KMS-11 (cell line): ENCODE data around the gene PRRT2.
A peak's percentile ranks its signal among the peaks of the same experiment; 100 is the strongest.

Experiments used
- H2AFZ ChIP-seq: fragments of 200-600 bp; sonication (generic); 2 replicates; pipeline ENCODE4 v1.6.1; 2016; ENCODE audit warnings: antibody characterized with exemption, mixed run types, low read depth
- H3K27ac ChIP-seq: fragments of 200-600 bp; sonication (generic); 2 replicates; pipeline ENCODE4 v1.6.1; 2016; ENCODE audit warnings: mild to moderate bottlenecking, mixed run types
- H3K27me3 ChIP-seq: fragments of 200-600 bp; sonication (generic); 2 replicates; pipeline ENCODE4 v1.6.1; 2017; ENCODE audit warnings: mild to moderate bottlenecking, low read depth, mixed run types, moderate library complexity; ENCODE audit not compliant: insufficient read depth
- H3K36me3 ChIP-seq: fragments of 200-600 bp; sonication (generic); 2 replicates; pipeline ENCODE4 v1.6.1; 2017; ENCODE audit warnings: mild to moderate bottlenecking, mixed run types; ENCODE audit not compliant: insufficient read depth
- H3K4me1 ChIP-seq: fragments of 200-600 bp; sonication (generic); 2 replicates; pipeline ENCODE4 v1.6.1; 2016; ENCODE audit warnings: mild to moderate bottlenecking, low read depth, mixed run types; ENCODE audit not compliant: poor library complexity, severe bottlenecking
- H3K4me2 ChIP-seq: fragments of 200-600 bp; sonication (generic); 2 replicates; pipeline ENCODE4 v1.7.0; 2016; ENCODE audit warnings: mild to moderate bottlenecking, mixed run types
- H3K4me3 ChIP-seq: fragments of 200-600 bp; sonication (generic); IDR thresholded peaks from 2 replicates; pipeline ENCODE4 v1.6.1; 2017; ENCODE audit warnings: low read depth, low read length, mixed read lengths; ENCODE audit not compliant: insufficient read depth
- H3K79me2 ChIP-seq: fragments of 200-600 bp; sonication (generic); 2 replicates; pipeline ENCODE4 v1.6.1; 2016; ENCODE audit warnings: low read depth, mixed run types; ENCODE audit not compliant: insufficient read depth
- H3K9ac ChIP-seq: fragments of 200-600 bp; sonication (generic); 2 replicates; pipeline ENCODE4 v1.6.1; 2016; ENCODE audit warnings: mild to moderate bottlenecking, mixed run types
- H4K20me1 ChIP-seq: fragments of 200-600 bp; sonication (generic); 2 replicates; pipeline ENCODE4 v1.6.1; 2016; ENCODE audit warnings: mild to moderate bottlenecking, mixed run types; ENCODE audit not compliant: insufficient read depth
- CTCF ChIP-seq: fragments of 200-600 bp; sonication (generic); conservative IDR thresholded peaks from 2 replicates; pipeline ENCODE4 v1.6.1; 2017; ENCODE audit warnings: low read depth, mild to moderate bottlenecking, antibody characterized with exemption, low read length, moderate library complexity, mixed read lengths

Gene PRRT2

GRCh38 chr16:29802416-29802935 is 9.5 kb upstream of the PRRT2 start:
- no peak overlapping the region for H2AFZ ChIP-seq
- peaks cover 18% of the 10 kb centered on the region; the same call in 1 of the 2 replicates for H3K36me3 ChIP-seq
- peaks cover 3% of the 10 kb centered on the region; the same call in 1 of the 2 replicates for H3K79me2 ChIP-seq
- H4K20me1 ChIP-seq: no peaks in the 10 kb centered on the region
- H3K4me2 ChIP-seq: peak overlapping the region; percentile 39; the same call in 1 of the 2 replicates
- no peak overlapping the region for H3K9ac ChIP-seq
- 0 out of 2 replicates have a peak overlapping the region, but pooled peaks have one; percentile 11 for H3K27ac ChIP-seq
- TF ChIP-seq CTCF: no peak
- H3K4me1 ChIP-seq: peaks cover 24% of the 10 kb centered on the region
- H3K27me3 ChIP-seq: no peaks in the 10 kb centered on the region
- H3K4me3 ChIP-seq: no peak overlapping the region

- no peaks in the 10 kb centered on the region for H4K20me1 ChIP-seq
- peak overlapping the region; percentile 79 for H3K4me2 ChIP-seq
- H3K36me3 ChIP-seq: peaks cover 17% of the 10 kb centered on the region; the same call in 1 of the 2 replicates
- peak overlapping the region; percentile 78 for H3K27ac ChIP-seq
- peaks cover 29% of the 10 kb centered on the region for H3K4me1 ChIP-seq
- H3K79me2 ChIP-seq: peaks cover 19% of the 10 kb centered on the region
- TF ChIP-seq CTCF: no peak
- H2AFZ ChIP-seq: no peak overlapping the region
- no peak overlapping the region for H3K4me3 ChIP-seq
- H3K9ac ChIP-seq: peak overlapping the region; percentile 71; the same call in 1 of the 2 replicates
- H3K27me3 ChIP-seq: no peaks in the 10 kb centered on the region
These were observed 8.0 kb upstream of the PRRT2 start for GRCh38 chr16:29804020-29804419.

GRCh38 chr16:29804455-29805231 is 7.3 kb upstream of the PRRT2 start:
- peaks cover 13% of the 10 kb centered on the region; the same call in 1 of the 2 replicates for H3K36me3 ChIP-seq
- peaks cover 25% of the 10 kb centered on the region for H3K79me2 ChIP-seq
- no peaks in the 10 kb centered on the region for H4K20me1 ChIP-seq
- TF ChIP-seq CTCF: no peak
- peaks cover 35% of the 10 kb centered on the region for H3K4me1 ChIP-seq
- no peaks in the 10 kb centered on the region for H3K27me3 ChIP-seq
- H3K4me3 ChIP-seq: peak overlapping the region; percentile 50
- peak overlapping the region; percentile 39 for H2AFZ ChIP-seq
- peak overlapping the region; percentile 78 for H3K27ac ChIP-seq
- peak overlapping the region; percentile 79 for H3K4me2 ChIP-seq
- H3K9ac ChIP-seq: peak overlapping the region; percentile 71

GRCh38 chr16:29805232-29806098 is 6.5 kb upstream of the PRRT2 start:
- Histone ChIP-seq H3K4me1 (peaks cover 44% of the 10 kb centered on the region), H2AFZ (peak overlapping the region; percentile 39), H3K4me2 (peak overlapping the region; percentile 79), H3K79me2 (peaks cover 33% of the 10 kb centered on the region), H3K9ac (peak overlapping the region; percentile 71), H3K4me3 (peak overlapping the region; percentile 50), H3K27me3 (no peaks in the 10 kb centered on the region), H3K36me3 (peaks cover 10% of the 10 kb centered on the region; the same call in 1 of the 2 replicates), H4K20me1 (no peaks in the 10 kb centered on the region), H3K27ac (peak overlapping the region; percentile 78)
- TF ChIP-seq CTCF: no peak
